Kidney glomerular epithelial cell (primary cell): Measurements from ENCODE around the gene DNAI1.
A peak's percentile ranks its signal among the peaks of the same experiment; 100 is the strongest.

Experiments used
- DNase-seq: peaks from one replicate; lab custom pipeline; 2025; lab: John Stamatoyannopoulos, UW

The DNAI1 gene

GRCh38 chr9:34491596-34491995 lies 33.0 kb downstream of the DNAI1 start:
- DNase-seq, result no peak

GRCh38 chr9:34492051-34492450 lies 33.4 kb downstream of the DNAI1 start:
- DNase-seq, result no peak

GRCh38 chr9:34493972-34494535 lies 35.4 kb downstream of the DNAI1 start:
- DNase-seq, result no peak

GRCh38 chr9:34496149-34496712 lies 37.6 kb downstream of the DNAI1 start:
- DNase-seq, result no peak

- no peak for DNase-seq
Measured at GRCh38 chr9:34498553-34498952, 39.9 kb downstream of the DNAI1 start.

- DNase-seq, result no peak
Measured at GRCh38 chr9:34499076-34499475, 40.5 kb downstream of the DNAI1 start.

GRCh38 chr9:34500623-34501267 lies 42.1 kb downstream of the DNAI1 start:
- peak; percentile 10 for DNase-seq

- DNase-seq, result no peak
Measured at GRCh38 chr9:34501372-34501771, 42.8 kb downstream of the DNAI1 start.

GRCh38 chr9:34501889-34502425 lies 43.4 kb downstream of the DNAI1 start:
- no peak for DNase-seq

GRCh38 chr9:34502471-34502870 lies 43.9 kb downstream of the DNAI1 start:
- DNase-seq, result no peak

GRCh38 chr9:34502891-34503290 lies 44.3 kb downstream of the DNAI1 start:
- DNase-seq, result no peak

- DNase-seq, result no peak
Measured at GRCh38 chr9:34503406-34503805, 44.8 kb downstream of the DNAI1 start.

GRCh38 chr9:34505370-34506120 lies 46.9 kb downstream of the DNAI1 start:
- no peak for DNase-seq

GRCh38 chr9:34506623-34507022 lies 48.0 kb downstream of the DNAI1 start:
- DNase-seq, result no peak

GRCh38 chr9:34507556-34507955 lies 49.0 kb downstream of the DNAI1 start:
- no peak for DNase-seq

- DNase-seq, result no peak
Measured at GRCh38 chr9:34507966-34508365, 49.4 kb downstream of the DNAI1 start.

- no peak for DNase-seq
Measured at GRCh38 chr9:34508463-34508862, 49.9 kb downstream of the DNAI1 start.

GRCh38 chr9:34508951-34509350 lies 50.3 kb downstream of the DNAI1 start:
- no peak for DNase-seq

GRCh38 chr9:34510497-34511468 lies 52.2 kb downstream of the DNAI1 start:
- no peak for DNase-seq

GRCh38 chr9:34512131-34513078 lies 53.8 kb downstream of the DNAI1 start:
- DNase-seq, result no peak
